ENCODE data around the gene MRTFA. TPM values are rescaled to one million over a fixed set of nuclear protein-coding genes. Genes with fewer than 3 reads are reported as not detected.
A peak's percentile ranks its signal among the peaks of the same experiment; 100 is the strongest.
"Not testable (repeated sequence)": the region's sequence is repeated elsewhere in the genome, so short reads cannot be mapped to it uniquely, and the experiment has no call there.

The MRTFA gene
- total RNA-seq (2014; rRNA removed; shearing (Covaris generic)) = 10.5 and 16.4 TPM in 2 replicates
- 33.4 and 53.2 TPM in 2 replicates for polyA plus RNA-seq (2015; cell fraction: cytosol; rRNA removed)
- polyA plus RNA-seq (2015; cell fraction: nucleus; rRNA removed) = 8.0 and 12.9 TPM in 2 replicates

DNA sequence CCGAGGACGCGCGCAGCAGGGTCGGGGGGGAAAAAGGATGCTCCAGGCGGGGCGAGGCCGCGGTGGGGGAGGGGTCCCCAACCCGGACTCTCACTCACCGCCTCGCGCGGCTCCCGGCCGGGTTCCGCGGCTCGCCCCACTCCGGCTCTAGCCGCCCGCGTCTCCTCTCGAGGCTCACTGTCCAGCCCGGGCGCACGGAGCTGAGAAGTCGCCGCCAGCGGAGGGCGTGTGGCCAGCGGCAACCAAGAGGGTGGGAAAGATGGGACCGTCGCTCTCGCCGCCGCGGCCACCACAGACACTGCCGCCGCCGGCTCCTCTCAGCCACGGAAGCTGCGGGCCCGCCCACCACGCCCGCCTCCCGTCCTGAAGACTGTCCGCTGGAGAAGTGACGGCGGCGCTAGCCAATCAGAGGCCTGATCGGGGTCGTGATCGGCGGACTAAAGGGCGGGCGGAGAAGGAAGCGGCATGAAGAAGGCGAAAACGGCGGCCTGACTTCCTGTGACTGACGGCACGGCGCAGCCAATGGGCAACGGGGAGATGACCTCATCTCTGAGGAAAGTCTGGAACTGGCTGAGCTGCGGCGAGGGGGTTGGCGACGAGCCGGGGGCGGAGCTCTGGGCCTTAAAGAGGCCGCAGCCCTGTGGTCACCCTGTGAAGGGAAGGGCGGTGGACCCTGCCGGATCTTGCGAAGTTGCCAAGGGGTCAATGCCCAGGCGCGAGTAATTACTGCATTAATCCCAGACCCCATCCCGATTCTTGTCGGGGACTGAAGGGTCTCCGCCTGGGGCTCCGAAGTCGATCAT is at the start of gene MRTFA:
TSS of gene MRTFA (minus strand) at position 340 of the 803 bp plus-strand sequence.
- peak; percentile 100 for DNase-seq (ENCODE audit: low read depth, low spot score)
- in situ Hi-C loops (cut with HindIII; ENCODE audit: low pct_unique_long_range_greater_than_20kb, low sequenced_read_pairs) = no loop called here

DNA sequence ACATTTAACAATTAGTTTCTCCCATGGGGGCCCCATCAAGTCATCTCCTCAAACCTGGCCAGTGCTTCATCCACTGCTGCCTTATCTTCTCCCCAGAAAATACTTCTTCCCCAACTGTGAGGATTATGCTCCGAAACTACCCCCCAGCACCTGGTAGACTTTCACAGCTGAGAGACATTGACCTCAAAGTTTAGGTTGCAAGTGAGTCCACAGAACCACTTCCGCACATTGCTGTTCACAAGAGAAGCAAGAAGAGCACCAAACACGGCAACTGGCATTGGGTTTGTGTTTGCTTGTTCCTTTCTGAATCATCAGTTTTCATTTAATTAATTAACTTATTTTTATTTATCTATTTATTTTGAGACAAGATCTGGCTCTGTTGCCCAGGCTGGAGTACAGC is 48.9 kb upstream of the MRTFA start:
- no peak for DNase-seq (ENCODE audit: low read depth, low spot score)
- in situ Hi-C loops (cut with HindIII; ENCODE audit: low pct_unique_long_range_greater_than_20kb, low sequenced_read_pairs) = no loop called here

DNA sequence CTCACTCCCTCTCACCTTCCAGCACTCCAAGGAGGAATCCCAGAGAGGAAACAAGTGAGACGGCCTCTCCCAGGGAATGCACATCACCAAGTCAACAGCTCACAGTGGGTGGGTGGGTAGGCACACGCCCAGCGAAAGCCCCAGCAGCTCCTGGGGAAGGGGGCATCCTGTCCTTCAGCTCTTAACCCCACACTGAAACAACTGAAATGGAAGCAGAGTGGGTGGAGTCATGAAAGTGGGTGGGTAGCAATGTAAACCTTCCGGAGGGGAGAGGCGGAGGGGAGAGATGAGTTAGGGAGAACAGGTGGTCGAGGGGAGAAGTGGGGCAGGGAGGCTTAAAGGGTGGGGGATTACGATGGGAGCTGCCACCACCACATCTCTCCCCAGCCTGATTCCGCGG is 48.2 kb upstream of the MRTFA start:
- DNase-seq (ENCODE audit: low read depth, low spot score) = no peak
- in situ Hi-C loops (cut with HindIII; ENCODE audit: low pct_unique_long_range_greater_than_20kb, low sequenced_read_pairs) = no loop called here

DNA sequence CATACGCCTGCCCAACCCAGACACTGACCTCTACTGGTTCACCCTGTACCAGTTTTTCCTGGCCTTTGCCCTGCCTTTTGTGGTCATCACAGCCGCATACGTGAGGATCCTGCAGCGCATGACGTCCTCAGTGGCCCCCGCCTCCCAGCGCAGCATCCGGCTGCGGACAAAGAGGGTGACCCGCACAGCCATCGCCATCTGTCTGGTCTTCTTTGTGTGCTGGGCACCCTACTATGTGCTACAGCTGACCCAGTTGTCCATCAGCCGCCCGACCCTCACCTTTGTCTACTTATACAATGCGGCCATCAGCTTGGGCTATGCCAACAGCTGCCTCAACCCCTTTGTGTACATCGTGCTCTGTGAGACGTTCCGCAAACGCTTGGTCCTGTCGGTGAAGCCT is 44.9 kb upstream of the MRTFA start:
- DNase-seq (ENCODE audit: low read depth, low spot score) = no peak
- in situ Hi-C loops (cut with HindIII; ENCODE audit: low pct_unique_long_range_greater_than_20kb, low sequenced_read_pairs) = no loop called here

DNA sequence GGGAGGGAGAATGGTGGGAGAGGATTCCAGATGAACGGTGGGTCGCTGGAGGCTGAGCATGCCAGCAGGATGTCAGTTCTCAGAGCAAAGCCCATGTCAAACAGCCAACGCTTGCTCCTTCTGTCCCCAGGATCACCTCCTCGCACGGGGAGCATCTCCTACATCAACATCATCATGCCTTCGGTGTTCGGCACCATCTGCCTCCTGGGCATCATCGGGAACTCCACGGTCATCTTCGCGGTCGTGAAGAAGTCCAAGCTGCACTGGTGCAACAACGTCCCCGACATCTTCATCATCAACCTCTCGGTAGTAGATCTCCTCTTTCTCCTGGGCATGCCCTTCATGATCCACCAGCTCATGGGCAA is 44.3 kb upstream of the MRTFA start:
- in situ Hi-C loops (cut with HindIII; ENCODE audit: low pct_unique_long_range_greater_than_20kb, low sequenced_read_pairs) = no loop called here

DNA sequence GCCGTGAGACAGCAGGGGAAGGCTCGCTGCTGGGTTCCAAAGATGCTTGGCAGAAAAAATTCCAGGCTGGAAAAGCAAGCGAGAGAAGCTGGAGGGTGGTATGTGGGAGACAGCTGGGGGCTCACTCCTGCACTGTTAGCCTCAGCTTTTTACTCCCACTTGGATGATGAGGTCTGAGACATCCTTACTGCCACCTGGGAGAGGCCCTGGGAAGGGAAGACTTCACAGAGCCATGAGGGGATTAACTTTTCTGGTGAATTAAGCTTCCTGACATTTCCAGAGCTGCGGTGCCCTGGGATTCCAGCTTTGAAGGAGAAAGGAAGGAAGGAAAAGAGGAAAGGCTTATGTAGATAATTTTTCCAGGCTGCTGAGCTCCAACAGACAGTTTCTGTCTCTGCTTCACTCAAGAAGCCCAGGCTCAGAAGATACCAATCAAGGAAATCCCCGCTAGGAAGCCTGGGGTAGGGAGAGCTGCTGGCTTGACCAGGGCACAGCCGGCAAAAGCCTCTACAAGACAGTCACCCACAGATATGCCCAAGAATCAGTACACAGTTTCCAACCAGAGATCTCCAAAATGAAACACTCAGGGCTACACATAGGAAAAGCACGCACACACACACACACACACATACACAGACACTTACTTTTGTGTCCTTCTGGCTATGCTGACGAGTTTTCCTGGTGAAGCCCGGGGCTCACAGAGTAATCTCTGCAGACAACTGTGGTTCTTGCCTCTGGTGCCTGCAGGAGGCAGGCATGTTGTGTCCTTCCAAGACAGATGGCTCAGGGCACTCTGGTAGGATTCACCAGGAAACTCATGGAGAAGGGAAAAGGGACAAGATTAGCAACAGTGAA is 43.7 kb upstream of the MRTFA start:
- in situ Hi-C loops (cut with HindIII; ENCODE audit: low pct_unique_long_range_greater_than_20kb, low sequenced_read_pairs) = no loop called here
- no peak for DNase-seq (ENCODE audit: low read depth, low spot score)

More for the DNA sequence above, 44.3 kb upstream of the MRTFA start:
- no peak for DNase-seq (ENCODE audit: low read depth, low spot score)

DNA sequence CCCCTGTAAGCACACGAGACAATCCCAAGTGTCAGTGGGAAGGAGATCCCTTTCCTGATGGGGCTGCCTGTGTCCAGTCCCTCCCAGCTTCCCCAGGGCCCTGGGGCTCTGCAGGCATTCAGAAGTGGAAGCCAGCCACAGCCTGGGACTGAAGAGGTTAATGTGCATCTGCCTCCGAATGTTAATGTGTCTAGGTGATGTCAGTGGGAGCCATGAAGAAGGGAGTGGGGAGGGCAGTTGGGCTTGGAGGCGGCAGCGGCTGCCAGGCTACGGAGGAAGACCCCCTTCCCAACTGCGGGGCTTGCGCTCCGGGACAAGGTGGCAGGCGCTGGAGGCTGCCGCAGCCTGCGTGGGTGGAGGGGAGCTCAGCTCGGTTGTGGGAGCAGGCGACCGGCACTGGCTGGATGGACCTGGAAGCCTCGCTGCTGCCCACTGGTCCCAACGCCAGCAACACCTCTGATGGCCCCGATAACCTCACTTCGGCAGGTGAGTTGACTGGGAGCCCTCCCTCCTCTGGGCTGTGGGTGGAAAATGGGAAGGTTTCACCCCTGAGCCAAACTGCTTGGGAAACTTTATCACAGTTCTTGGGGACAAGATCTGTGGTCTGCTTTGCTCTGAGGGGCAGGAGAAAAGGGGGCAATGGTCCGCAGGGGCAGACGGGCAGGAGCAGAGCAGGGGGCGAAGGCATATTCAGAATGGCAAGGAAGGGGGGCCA is 42.9 kb upstream of the MRTFA start, which contains the start of gene MCHR1:
TSS of gene MCHR1 (plus strand) at position 236 of the 715 bp plus-strand sequence. CDS start at position 405, 169 bp downstream.
- in situ Hi-C loops (cut with HindIII; ENCODE audit: low pct_unique_long_range_greater_than_20kb, low sequenced_read_pairs) = no loop called here
- DNase-seq (ENCODE audit: low read depth, low spot score) = no peak

DNA sequence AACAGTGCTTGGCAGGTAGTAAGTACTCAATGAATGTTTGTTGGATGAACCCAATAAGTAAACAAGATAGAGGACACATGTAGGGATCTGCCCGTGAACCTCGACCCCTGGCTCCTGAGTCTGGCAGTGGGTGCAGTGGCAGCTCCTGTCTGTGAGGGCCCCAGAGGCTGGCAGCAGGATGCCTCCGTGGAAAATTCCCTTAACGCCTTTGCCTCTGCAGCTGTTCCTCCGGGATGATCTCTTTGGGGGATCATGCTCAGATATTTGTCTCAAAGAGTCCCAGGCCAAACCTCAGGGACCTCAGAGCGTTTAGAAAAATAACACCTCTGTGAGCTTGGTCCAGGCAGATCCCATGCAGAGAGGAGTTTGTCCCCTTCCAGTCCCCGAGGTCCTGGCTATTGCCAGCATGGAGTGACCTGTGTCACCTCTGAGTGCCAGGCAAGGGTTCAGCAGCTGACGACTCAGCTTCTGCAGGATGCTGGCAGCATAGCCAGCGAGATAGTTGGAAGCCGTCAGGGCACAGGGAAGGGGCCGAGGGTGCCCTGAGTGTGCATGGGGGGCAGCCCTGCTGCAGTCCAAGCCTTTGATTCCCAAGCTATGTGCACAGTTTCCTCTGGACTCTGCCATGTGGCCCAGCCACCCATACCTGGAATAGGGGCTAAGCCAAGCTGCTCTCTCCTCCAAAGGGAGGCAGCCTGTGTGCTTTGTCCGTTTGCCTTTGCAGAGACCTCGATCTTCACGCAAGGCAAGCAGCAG is 42.2 kb upstream of the MRTFA start:
- DNase-seq (ENCODE audit: low read depth, low spot score) = no peak
- in situ Hi-C loops (cut with HindIII; ENCODE audit: low pct_unique_long_range_greater_than_20kb, low sequenced_read_pairs) = no loop called here

DNA sequence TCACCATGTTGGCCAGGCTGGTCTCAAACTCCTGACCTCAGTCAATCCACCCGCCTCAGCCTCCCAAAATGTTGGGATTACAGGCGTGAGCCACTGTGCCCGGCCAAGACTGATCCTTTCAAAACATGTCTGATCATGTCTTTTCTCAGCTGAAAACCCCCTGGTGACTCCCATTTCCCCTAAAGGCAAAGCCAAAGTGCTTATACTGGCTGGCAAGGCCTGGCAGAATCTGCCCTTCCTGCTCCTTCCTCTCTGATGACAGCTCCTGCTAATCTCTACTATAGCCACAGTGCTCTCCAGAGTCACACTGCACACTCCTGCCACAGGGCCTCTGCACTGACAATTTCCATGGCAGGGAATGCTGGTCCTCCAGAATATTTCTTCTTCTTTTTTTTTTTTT is 40.1 kb upstream of the MRTFA start:
- no peak for DNase-seq (ENCODE audit: low read depth, low spot score)
- in situ Hi-C loops (cut with HindIII; ENCODE audit: low pct_unique_long_range_greater_than_20kb, low sequenced_read_pairs) = no loop called here

DNA sequence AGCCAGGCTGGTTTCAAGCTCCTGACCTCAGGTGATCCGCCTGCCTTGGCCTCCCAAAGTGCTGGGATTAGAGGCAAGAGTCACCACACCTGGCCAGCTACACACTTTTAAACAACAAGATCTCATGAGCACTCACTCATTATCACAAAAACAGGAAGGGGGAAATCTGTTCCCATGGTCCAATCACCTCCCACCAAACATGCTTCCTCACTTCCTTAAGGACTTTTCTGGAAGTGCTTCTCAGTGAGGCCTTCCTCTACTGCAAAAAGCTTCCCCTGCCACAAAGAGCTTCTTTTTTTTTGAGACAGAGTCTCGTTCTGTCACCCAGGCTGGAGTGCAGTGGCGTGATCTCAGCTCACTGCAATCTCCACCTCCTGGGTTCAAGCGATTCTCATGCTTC is 39.6 kb upstream of the MRTFA start:
- in situ Hi-C loops (cut with HindIII; ENCODE audit: low pct_unique_long_range_greater_than_20kb, low sequenced_read_pairs); DNase-seq (ENCODE audit: low read depth, low spot score): not testable (repeated sequence)

DNA sequence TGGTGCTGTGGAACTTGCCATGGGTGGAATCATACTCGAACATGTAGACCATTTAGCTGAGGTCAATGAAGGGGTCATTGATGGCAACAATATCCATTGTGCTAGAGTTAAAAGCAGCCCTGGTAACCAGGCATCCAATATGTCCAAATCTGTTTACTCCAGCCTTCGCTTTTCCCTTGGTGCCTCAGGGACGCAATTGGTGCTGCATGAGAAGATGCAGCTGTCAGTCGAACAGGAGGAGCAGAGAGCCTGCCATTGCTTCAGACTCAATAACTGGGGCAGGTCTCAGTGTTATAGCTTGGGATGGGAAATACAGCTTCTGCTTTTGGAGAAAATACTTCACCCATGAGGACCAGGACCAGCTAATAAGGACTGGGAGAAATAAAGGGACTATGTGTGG is 37.8 kb upstream of the MRTFA start:
- in situ Hi-C loops (cut with HindIII; ENCODE audit: low pct_unique_long_range_greater_than_20kb, low sequenced_read_pairs) = no loop called here

DNA sequence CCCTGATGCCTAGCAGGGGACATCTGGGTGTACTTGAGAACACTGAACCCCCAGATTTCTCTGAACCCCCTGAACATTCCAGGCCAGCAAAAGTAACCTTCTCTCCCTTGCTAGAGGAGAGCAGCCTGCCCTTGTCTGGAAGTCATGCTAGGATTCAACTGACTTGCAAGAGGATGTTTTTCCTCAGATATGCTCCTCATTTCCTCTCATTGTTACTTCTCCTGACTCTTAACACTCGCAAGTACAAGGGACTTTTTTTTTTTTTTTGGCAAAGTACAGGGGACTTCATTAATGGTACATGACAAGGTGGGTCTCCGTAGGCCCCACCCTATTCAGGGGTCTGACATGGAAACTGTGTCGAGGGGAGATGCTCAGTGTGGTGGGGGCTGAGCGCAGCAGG is 36.5 kb upstream of the MRTFA start:
- in situ Hi-C loops (cut with HindIII; ENCODE audit: low pct_unique_long_range_greater_than_20kb, low sequenced_read_pairs) = no loop called here
- no peak for DNase-seq (ENCODE audit: low read depth, low spot score)

More for the DNA sequence above, 37.8 kb upstream of the MRTFA start:
- no peak for DNase-seq (ENCODE audit: low read depth, low spot score)

DNA sequence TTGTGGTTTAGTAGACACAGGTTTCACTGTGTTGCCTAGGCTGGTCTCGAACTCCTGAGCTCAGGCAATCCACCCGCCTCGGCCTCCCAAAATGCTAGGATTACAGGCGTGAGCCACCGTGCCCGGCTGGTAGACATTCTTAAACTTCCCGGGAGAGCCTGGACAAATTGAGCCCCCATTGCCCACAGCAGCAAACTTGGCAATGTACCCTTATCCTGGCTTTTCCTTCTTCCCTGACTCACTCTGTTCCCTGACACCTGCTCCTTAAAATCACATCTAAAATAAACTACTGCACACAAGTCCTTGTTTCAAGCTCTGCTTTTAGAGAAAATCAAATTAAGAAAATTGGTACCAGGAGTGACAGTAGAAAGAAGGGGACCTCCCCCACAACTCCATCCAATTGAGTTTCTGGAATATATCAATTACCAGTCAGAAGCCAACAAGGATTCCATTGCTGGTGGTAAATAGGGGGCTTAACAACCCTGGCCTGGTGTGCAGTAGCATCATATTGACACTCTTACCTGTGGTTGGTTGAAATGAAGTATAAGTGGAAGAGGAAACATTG is 35.4 kb upstream of the MRTFA start:
- in situ Hi-C loops (cut with HindIII; ENCODE audit: low pct_unique_long_range_greater_than_20kb, low sequenced_read_pairs) = no loop called here
- no peak for DNase-seq (ENCODE audit: low read depth, low spot score)

DNA sequence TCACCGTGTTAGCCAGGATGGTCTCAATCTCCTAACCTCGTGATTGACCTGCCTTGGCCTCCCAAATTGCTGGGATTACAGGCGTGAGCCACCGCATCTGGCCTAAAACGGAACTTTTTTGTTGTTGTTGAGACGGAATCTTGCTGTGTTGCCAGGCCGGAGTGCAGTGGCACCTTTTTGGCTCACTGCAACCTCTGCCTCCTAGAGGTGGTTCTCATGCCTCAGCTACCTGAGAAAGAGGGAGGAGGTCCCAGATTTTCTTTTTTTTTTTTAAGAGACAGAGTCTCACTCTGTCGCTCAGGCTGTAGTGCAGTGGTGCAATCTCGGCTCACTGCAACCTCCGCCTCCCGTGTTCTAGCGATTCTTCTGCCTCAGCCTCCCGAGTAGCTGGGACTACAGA is 34.9 kb upstream of the MRTFA start:
- DNase-seq (ENCODE audit: low read depth, low spot score) = no peak
- in situ Hi-C loops (cut with HindIII; ENCODE audit: low pct_unique_long_range_greater_than_20kb, low sequenced_read_pairs) = no loop called here

DNA sequence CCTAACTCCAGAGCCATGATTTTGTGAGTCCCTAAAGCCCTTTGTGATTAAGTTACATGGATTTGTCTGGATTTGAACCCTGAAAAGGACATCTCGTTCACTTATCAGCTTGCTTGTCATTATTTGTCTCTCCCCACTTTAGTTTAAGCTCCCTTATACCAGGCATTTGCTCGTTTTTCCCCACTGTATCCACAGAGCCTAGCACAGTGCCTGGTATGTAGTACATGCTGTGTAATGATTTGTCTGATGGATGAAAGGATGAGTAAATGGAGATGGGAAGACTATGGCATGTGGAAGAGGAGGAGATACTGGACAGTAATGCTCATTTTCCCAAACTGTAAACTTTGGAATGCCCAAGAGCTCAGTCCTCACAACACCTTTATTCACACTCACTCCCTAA is 33.5 kb upstream of the MRTFA start:
- DNase-seq (ENCODE audit: low read depth, low spot score) = no peak
- in situ Hi-C loops (cut with HindIII; ENCODE audit: low pct_unique_long_range_greater_than_20kb, low sequenced_read_pairs) = no loop called here

DNA sequence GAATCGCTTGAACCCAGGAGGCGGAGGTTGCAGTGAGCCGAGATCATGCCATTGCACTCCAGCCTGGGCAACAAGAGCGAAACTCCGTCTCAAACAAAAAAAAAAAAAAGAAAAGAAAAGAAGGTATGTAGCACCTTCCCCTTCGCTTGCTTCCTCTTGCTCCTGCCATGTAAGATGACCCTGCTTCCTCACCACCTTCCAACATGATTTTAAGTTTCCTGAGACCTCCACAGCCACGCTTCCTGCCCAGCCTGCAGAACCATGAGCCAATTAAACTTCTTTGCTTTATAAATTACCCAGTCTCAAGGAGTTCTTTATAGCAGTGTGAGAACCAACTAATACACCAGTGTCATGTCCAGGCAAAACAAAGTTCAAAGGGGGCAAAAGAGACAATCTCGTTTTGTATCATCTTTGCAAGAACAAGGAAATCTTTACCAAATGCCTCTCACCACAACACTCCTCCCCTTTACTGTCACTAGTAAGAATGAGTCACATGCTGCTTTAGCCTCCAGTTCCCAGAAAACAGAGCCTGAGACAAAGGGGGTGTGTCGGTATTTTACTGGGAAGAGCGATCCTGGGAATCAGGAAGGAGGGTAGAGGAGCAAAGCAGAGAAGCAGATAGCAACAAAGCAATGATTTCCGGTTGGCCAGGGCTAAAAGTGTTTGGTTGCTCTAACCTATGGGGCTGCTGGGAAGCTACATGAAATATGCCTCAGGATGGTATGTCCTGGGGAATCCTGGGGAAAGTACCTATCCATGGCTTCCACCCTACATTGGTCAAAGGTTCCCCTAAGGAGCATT is 32.3 kb upstream of the MRTFA start:
- DNase-seq (ENCODE audit: low read depth, low spot score) = peak; percentile 100
- in situ Hi-C loops (cut with HindIII; ENCODE audit: low pct_unique_long_range_greater_than_20kb, low sequenced_read_pairs) = no loop called here

All from SK-MEL-5 (cell line).